ENCODE data around the gene COL8A1.
A peak's percentile ranks its signal among the peaks of the same experiment; 100 is the strongest.

Gene COL8A1

GRCh38 chr3:99683465-99683864 lies 45.1 kb downstream of the COL8A1 start:
- no peak overlapping the region for H3K4me3 ChIP-seq (ENCODE audit: low read depth, low read length)
- TF ChIP-seq CTCF (IDR thresholded peaks at IDR 0.05; ENCODE audit: low read depth, low read length): no peak

GRCh38 chr3:99683876-99684275 lies 45.5 kb downstream of the COL8A1 start:
- TF ChIP-seq CTCF (IDR thresholded peaks at IDR 0.05; ENCODE audit: low read depth, low read length): no peak
- H3K4me3 ChIP-seq (ENCODE audit: low read depth, low read length): no peak overlapping the region

- H3K4me3 ChIP-seq (ENCODE audit: low read depth, low read length): no peak overlapping the region
- TF ChIP-seq CTCF (IDR thresholded peaks at IDR 0.05; ENCODE audit: low read depth, low read length): no peak
These were observed 46.2 kb downstream of the COL8A1 start for GRCh38 chr3:99684644-99685043.

GRCh38 chr3:99686469-99686868 lies 48.1 kb downstream of the COL8A1 start:
- TF ChIP-seq CTCF (IDR thresholded peaks at IDR 0.05; ENCODE audit: low read depth, low read length): no peak
- no peak overlapping the region for H3K4me3 ChIP-seq (ENCODE audit: low read depth, low read length)

- H3K4me3 ChIP-seq (ENCODE audit: low read depth, low read length): no peak overlapping the region
- TF ChIP-seq CTCF (IDR thresholded peaks at IDR 0.05; ENCODE audit: low read depth, low read length): peak; percentile 53
These were observed 48.7 kb downstream of the COL8A1 start for GRCh38 chr3:99686955-99687612.

- TF ChIP-seq CTCF (IDR thresholded peaks at IDR 0.05; ENCODE audit: low read depth, low read length): no peak
- H3K4me3 ChIP-seq (ENCODE audit: low read depth, low read length): no peak overlapping the region
These were observed 52.5 kb downstream of the COL8A1 start for GRCh38 chr3:99690761-99691369.

GRCh38 chr3:99693636-99694035 lies 55.2 kb downstream of the COL8A1 start:
- H3K4me3 ChIP-seq (ENCODE audit: low read depth, low read length): no peak overlapping the region
- no peak for TF ChIP-seq CTCF (IDR thresholded peaks at IDR 0.05; ENCODE audit: low read depth, low read length)

Measured in WI38 (cell line).